NCI-H1048 (cell line): Measurements from ENCODE around the gene ENTREP1.
"Not testable (repeated sequence)": the region's sequence is repeated elsewhere in the genome, so short reads cannot be mapped to it uniquely, and the experiment has no call there.

ENCODE experiments used
- DNase-seq: peaks from one replicate; lab custom pipeline; 2025; lab: John Stamatoyannopoulos, UW

The ENTREP1 gene

GRCh38 chr9:69411931-69412740 is 87.1 kb downstream of the ENTREP1 start:
- no peak for DNase-seq

DNA sequence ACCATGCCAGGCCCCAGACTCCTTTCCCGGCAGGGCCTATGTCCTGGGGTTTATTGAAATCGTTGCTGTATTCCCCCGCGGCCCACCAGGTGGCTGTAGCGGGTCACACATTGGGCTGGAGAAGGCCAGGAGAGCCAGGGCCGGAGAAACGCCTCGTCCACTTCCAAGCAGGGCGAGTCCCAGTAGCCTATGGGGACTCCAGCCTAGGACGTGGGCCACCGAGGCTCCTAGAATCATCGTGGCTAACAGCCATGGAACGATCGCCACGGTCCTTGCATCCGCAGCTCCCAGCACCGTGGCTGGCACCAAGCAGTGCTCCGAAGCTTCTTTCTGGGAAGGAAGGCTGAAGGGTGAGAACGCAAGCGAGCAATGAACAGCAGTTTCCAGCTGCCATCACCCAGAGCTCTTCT is 87.7 kb downstream of the ENTREP1 start:
- no peak for DNase-seq

GRCh38 chr9:69420611-69421270 is 95.7 kb downstream of the ENTREP1 start:
- no peak for DNase-seq

GRCh38 chr9:69421908-69422801 is 97.1 kb downstream of the ENTREP1 start:
- DNase-seq = no peak

DNA sequence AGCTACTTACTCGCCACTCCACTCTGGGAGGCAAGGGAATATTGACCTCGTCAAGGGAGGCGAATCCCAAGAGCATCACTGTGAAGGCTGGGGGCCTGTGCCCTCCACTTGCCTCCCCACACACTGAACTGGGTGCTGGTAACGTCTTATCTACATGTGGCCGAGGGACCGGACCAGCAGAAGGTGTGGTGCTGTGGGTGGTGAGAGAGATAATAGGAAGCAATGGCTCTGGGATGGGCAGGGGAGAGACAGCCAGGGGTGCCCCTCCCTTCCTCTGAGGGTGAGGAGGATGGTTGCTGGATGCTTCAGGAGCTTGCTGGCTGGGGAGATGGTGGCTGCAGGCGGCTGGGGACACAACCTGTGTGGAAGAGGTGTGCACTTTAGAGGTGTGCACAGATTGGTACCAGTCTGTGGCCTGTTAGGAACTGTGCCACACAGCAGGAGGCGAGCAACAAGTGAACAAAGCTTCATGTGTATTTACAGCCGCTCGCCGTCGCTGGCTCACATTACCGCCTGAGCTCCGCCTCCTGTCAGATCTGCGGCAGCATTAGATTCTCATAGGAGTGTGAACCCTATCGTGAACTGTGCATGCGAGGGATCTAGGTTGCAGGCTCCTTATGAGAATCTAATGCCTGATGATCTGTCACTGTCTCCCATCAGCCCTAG is 100.3 kb downstream of the ENTREP1 start:
- DNase-seq = no peak

- no peak for DNase-seq
These were observed 102.3 kb downstream of the ENTREP1 start for GRCh38 chr9:69427286-69427685.

DNA sequence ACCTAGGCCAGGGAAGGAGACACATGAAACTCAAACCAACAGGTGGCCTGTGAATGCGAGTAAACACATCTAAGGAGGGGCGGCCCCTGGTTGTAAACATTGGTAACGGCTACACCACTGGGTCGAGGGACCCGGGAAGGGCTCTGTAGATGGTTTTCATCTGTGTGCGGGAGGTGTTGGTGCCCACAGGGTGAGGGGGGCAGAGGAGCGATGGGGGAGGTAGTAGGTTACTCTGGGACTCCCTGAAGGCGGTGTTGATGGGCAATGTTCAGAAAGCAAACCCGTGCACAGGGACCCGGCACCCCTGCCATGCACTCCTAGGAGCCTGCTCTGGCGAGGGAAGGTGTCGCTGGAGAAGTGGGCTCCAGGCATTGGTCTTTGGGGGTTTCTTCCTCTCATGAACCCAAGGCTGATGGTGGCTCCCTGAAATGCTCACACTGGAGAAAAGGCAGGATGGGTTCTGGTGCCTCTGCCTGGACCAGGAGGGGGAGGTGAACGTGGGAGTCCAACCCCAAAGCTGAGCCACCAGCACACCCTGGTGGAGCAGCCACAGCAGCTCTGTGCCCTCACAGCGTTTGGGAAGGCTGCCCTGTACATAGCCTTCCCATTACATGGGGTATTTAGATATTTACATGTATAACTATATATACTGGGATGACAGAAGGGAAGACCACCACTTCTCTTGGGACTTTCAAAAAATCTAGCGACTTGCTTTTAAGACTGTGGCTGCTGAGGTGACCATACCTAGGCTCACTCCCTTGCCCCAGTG is 103.2 kb downstream of the ENTREP1 start:
- no peak for DNase-seq

DNA sequence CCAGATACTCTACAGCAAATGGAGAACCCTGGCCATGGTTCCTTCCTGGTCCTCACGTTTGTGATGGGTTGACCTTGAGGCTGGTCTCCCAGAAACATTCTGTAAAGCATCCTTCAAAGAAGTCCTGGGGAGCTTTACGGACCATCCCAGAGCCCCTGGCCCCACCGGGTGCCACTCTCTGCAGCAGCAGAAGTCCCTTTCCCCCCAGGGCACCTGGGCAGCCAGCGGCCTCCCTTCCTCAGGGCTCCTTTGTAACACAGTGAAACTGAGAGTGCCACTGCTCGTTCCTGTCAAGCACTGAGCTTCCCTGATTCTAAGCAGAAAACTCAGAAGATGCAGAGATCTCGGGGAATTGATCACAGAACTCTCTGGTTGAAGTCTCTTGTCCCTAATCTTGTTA is 104.3 kb downstream of the ENTREP1 start:
- DNase-seq = no peak

- DNase-seq = no peak
These were observed 105.2 kb downstream of the ENTREP1 start for GRCh38 chr9:69430206-69430605.

DNA sequence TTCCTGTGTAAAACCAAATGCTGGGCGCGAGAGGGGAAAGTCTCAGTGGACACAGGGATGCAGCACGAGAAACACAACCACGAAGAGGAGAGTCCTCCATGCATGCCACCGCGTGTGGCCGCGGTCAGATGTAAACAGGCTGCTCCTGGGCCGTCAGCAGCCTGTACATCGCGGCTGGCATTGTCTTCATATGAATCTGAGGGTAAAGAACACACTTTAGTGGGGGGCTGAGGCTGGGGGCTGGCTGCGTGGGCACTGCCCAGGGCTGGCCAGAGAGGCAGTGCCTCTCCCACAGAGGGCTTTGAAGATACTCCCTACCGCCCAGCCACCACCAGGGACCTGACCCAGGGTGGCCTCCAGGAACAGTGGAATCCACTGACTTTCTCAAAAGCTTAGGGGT is 106.2 kb downstream of the ENTREP1 start:
- no peak for DNase-seq

DNA sequence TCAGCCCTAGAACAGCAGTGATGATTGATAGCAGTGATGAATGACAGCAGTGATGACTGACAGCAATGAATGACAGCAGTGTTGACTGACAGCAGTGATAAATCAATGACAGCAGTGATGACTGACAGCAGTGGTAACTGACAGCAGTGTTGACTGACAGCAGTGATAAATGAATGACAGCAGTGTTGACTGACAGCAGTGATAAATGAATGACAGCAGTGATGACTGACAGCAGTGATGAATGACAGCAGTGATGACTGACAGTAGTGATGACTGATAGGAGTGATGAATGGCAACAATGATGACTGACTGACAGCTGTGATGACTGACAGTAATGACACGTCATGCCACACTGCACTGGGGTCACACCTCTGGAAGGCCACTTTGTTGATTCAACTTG is 106.8 kb downstream of the ENTREP1 start:
- no peak for DNase-seq

DNA sequence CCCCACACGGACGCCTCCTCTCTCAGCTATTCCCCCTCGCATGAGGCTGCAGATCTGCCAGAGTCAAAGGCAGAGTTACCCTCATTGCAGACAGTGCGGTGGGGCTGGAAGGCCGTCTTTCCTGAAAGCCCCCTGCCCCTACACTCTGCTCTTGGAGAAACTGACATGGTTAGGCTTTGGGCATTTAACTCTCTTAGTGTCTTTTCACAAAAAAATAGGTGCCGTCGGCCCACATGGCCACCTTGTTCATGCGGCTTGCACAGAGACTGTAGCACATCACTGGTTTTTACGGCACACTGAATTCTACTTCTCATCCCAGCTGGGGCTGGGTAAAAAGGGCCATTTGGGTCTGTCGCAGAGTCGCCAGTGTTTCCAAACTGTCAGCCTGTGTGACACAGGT is 107.6 kb downstream of the ENTREP1 start:
- no peak for DNase-seq

DNA sequence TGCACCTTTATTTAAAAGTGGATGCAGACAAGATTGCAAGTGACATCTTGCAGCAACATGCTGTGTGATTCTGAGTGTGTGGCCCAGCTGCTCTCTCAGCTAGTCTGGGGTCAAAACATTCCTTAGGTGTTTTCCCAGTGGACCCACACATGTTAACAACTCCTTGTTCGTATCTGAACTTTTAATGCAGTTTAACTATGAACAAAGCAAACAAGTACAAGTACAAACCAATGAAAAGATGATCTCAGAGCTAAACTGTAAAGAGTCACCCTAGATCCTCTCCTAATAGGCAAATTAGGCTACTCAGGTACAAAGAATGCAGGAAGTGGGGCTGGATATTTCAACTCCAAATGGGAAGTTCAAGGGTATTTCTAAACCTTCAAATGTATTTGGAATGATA is 108.4 kb downstream of the ENTREP1 start:
- DNase-seq = no peak

- DNase-seq = no peak
These were observed 109.0 kb downstream of the ENTREP1 start for GRCh38 chr9:69433968-69434367.

DNA sequence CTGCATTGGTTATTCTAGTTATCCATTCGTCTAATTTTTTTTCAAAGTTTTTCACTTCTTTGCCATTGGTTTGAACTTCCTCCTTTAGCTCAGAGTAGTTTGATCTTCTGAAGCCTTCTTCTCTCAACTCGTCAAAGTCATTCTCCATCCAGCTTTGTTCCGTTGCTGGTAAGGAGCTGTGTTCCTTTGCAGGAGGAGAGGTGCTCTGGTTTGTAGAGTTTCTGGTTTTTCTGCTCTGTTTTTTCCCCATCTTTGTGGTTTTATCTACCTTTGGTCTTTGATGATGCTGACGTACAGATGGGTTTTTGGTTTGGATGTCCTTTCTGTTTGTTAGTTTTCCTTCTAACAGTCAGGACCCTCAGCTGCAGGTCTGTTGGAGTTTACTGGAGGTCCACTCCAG is 114.6 kb downstream of the ENTREP1 start:
- not testable (repeated sequence) for DNase-seq

DNA sequence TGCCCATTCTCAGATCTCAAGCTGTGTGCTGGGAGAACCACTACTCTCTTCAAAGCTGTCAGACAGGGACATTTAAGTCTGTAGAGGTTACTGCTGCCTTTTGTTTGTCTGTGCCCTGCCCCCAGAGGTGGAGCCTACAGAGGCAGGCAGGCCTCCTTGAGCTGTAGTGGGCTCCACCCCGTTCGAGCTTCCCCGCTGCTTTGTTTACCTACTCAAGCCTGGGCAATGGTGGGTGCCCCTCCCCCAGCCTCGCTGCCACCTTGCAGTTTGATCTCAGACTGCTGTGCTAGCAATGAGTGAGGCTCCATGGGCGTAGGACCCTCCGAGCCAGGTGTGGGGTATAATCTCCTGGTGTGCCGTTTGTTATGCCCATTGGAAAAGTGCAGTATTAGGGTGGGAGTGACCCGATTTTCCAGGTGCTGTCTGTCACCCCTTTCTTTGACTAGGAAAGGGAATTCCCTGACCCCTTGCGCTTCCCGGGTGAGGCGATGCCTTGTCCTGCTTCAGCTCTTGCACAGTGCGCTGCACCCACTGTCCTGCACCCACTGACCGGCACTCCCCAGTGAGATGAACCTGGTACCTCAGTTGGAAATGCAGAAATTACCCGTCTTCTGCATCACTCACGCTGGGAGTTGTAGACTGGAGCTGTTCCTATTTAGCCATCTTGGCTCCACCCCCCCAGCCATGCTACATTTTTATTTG is 115.4 kb downstream of the ENTREP1 start:
- not testable (repeated sequence) for DNase-seq
